ENCODE data around the gene PPME1.

DNA sequence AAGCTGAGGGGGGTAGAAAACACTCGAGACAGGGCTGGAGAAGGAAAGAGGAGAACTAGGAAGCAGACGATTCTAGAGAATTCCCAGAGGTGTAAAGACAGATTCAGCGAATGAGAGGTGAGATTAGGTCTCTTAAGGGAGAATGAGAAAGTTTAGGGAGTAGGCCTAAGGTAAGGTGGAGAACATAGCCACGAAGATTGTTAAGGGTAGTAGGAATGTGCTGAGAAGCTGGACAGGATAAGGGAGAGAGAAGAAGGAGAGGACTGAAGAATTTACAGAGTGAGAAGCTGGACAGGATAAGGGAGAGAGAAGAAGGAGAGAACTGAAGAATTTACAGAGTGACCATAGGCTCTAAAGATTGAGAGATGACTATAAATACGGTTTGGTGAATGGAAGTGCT lies 908 bp downstream of the PPME1 start:
- TF ChIP-seq YY1 (IDR thresholded peaks at IDR 0.05; ENCODE audit: insufficient read depth, insufficient read length) (no peak), ZNF274 (IDR thresholded peaks at IDR 0.05; ENCODE audit: low read depth, low read length) (no peak)

All from NT2/D1 (cell line).